ENCODE results near the gene IPO9.
A peak's percentile ranks its signal among the peaks of the same experiment; 100 is the strongest.
"Not testable (repeated sequence)": the region's sequence is repeated elsewhere in the genome, so short reads cannot be mapped to it uniquely, and the experiment has no call there.

Gene IPO9

GRCh38 chr1:201841265-201841912 is 12.4 kb downstream of the IPO9 start:
- Histone ChIP-seq H3K4me3 (no peak overlapping the region), H3K27ac (no peak overlapping the region)

- H3K27ac ChIP-seq: no peak overlapping the region
- H3K4me3 ChIP-seq: no peak overlapping the region
Observed at GRCh38 chr1:201842472-201843027, 13.6 kb downstream of the IPO9 start.

- H3K27ac ChIP-seq: no peak overlapping the region
- no peak overlapping the region for H3K4me3 ChIP-seq
Observed at GRCh38 chr1:201845331-201846083, 16.6 kb downstream of the IPO9 start.

- no peak overlapping the region for H3K27ac ChIP-seq
- H3K4me3 ChIP-seq: no peak overlapping the region
Observed at GRCh38 chr1:201847150-201847549, 18.2 kb downstream of the IPO9 start.

- no peak overlapping the region for H3K27ac ChIP-seq
- H3K4me3 ChIP-seq: no peak overlapping the region
Observed at GRCh38 chr1:201848230-201848629, 19.3 kb downstream of the IPO9 start.

GRCh38 chr1:201849372-201850052 is 20.6 kb downstream of the IPO9 start:
- H3K4me3 ChIP-seq: no peak overlapping the region
- peak overlapping the region in 5 of 21 experiments; percentile 1 to 40 (median 12) for H3K27ac ChIP-seq

- Histone ChIP-seq H3K4me3 (no peak overlapping the region), H3K27ac (peak overlapping the region in 5 of 21 experiments; percentile 1 to 59 (median 18))
Observed at GRCh38 chr1:201850053-201850397, 21.1 kb downstream of the IPO9 start.

GRCh38 chr1:201851949-201852348 is 23.0 kb downstream of the IPO9 start:
- Histone ChIP-seq H3K27ac (no peak overlapping the region), H3K4me3 (no peak overlapping the region)

- not testable (repeated sequence) for H3K4me3 ChIP-seq, H3K27ac ChIP-seq
Observed at GRCh38 chr1:201856722-201857121, 27.8 kb downstream of the IPO9 start.

GRCh38 chr1:201859424-201859823 is 30.5 kb downstream of the IPO9 start:
- no peak overlapping the region for H3K27ac ChIP-seq
- H3K4me3 ChIP-seq: no peak overlapping the region

GRCh38 chr1:201861448-201861847 is 32.5 kb downstream of the IPO9 start:
- H3K4me3 ChIP-seq: no peak overlapping the region
- no peak overlapping the region for H3K27ac ChIP-seq

- Histone ChIP-seq H3K27ac (no peak overlapping the region), H3K4me3 (no peak overlapping the region)
Observed at GRCh38 chr1:201870397-201870796, 41.4 kb downstream of the IPO9 start.

GRCh38 chr1:201874672-201875071 is 45.7 kb downstream of the IPO9 start:
- Histone ChIP-seq H3K27ac (no peak overlapping the region), H3K4me3 (no peak overlapping the region)

- no peak overlapping the region for H3K4me3 ChIP-seq
- H3K27ac ChIP-seq: no peak overlapping the region
Observed at GRCh38 chr1:201876148-201876818, 47.3 kb downstream of the IPO9 start.

- Histone ChIP-seq H3K4me3 (no peak overlapping the region), H3K27ac (no peak overlapping the region)
Observed at GRCh38 chr1:201877877-201878401, 49.0 kb downstream of the IPO9 start.

GRCh38 chr1:201880928-201881571 is 52.1 kb downstream of the IPO9 start:
- Histone ChIP-seq H3K4me3 (no peak overlapping the region), H3K27ac (no peak overlapping the region)

GRCh38 chr1:201881617-201882016 is 52.7 kb downstream of the IPO9 start:
- Histone ChIP-seq H3K27ac (no peak overlapping the region), H3K4me3 (no peak overlapping the region)

- H3K4me3 ChIP-seq: no peak overlapping the region
- H3K27ac ChIP-seq: peak overlapping the region in 1 of 21 experiments; percentile 34
Observed at GRCh38 chr1:201882665-201883132, 53.7 kb downstream of the IPO9 start.

GRCh38 chr1:201883266-201883665 is 54.3 kb downstream of the IPO9 start:
- Histone ChIP-seq H3K27ac (peak overlapping the region in 5 of 21 experiments; percentile 4 to 34 (median 12)), H3K4me3 (no peak overlapping the region)

Data from skin epidermis (tissue), 12 donors.